GM21515 (cell line): ENCODE data around the gene CERS3.

Experiments
- ATAC-seq: cut with Tn5 transposase; IDR thresholded peaks from one replicate; pipeline ENCODE4 v1.9.1; 2021; ENCODE audit not compliant: unreplicated experiment

CERS3 gene

DNA sequence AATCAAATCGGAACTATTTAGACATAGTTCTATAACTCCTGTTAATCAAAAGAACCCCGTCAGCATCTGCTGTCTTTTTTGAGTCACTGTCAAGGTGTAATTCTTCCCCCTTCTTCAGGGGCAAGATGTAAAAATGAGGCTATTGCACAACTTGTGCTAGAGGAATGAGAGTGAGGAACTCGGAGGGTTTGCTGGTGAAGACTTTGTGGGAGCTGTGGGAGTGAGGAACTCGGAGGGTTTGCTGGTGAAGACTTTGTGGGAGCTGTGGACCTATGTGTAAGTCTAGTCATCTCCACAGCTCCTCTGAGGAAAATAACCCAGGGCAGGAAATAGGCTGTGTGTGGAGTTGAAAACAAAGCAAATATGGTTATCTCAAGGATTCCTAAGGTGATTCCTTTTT is 2.5 kb upstream of the CERS3 start:
- no peak for ATAC-seq

DNA sequence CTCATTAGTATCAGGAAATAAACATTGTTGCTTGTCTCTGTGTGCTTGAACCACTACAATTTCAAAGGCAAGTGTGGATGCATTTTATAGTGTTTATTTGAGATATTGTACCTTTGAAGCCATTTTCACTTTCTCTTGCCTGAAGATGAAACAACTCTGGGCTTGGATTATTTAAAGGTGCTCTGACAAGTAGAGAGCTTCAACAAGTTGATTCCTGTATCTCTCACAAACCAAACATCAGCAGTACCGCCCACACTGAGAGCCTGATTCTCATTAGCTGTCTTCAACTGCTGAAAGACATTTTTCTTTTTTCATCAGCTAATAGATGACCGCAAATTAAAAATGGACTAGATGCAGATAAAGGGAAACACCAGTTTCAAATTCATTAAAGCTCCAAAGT is 806 bp upstream of the CERS3 start:
- ATAC-seq, result no peak

DNA sequence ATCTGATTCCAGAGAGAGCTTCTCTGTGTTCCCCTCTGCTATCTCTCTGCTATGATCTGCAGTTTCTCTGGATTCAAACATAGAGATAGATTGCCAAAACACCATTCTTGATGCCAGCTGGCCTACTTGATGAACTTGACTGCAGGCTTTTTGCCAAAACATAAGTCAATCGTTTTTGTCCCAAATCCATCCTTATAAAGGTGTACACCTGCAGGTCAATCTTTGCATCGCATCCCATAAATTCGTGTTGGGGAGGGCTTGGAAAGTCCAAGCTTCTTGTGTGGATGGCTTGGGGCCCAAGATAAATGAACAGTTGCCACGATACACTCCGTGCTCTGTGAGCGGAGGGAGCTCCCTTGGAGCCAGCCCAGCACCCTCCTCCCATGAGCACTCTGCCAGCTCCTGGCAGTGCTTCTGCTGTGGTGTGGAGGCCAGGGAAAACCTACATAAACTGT is 2.7 kb downstream of the CERS3 start:
- ATAC-seq, result no peak

DNA sequence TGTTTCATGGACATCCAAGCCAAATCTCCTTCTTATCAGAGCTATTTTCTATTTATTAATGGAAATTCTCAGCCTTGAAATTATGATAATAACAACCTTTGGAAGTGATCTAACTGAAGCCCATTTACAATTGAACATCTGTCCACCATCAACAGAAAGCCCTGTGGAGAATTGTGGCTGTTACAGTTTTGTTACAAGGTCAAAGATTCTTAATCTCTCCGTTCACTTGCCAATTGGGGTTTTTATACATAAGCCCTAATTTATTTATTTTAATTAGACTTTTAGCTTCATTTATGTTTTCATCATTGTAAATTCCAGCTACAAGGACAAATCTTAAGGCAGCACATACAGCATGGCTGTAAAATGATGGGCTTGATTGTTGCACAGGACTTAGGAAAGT is 3.3 kb downstream of the CERS3 start:
- no peak for ATAC-seq

DNA sequence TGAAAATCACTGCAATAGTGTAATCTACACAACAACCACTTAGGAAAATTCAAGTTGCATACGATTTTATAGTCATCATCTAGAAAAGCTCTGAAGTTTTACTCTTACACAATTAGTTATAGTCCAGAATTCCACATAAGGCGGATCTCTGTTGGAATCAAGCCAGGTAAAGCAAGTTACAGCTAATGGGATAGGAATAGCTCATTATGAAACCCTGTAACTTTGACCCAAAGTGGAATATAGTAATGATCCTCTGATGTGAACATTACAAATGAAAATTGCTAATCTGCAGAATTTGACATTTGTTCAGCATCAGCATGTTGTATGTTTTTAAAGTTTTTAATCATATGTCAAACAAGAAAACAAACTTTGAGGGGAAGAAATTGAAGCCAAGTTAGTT is 4.4 kb downstream of the CERS3 start:
- ATAC-seq, result no peak

DNA sequence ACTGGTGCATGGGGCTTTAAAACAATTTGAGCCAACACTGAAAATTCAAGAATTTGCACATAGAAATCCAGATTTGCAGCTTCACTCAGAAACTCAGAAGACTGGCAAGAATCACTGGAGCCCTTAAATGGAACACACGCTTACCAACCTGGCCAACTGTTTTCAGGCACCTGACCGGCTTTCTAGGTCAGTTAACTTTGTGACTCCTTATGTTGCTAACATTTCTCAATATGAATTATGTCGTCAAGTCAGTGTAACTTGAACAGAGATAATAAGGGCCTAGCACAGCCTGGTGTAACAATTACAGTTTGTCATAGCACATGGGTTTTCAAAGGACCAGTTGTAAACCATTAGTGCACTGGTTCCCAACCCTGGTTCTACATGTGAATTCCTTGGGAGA is 6.8 kb downstream of the CERS3 start:
- ATAC-seq, result no peak

DNA sequence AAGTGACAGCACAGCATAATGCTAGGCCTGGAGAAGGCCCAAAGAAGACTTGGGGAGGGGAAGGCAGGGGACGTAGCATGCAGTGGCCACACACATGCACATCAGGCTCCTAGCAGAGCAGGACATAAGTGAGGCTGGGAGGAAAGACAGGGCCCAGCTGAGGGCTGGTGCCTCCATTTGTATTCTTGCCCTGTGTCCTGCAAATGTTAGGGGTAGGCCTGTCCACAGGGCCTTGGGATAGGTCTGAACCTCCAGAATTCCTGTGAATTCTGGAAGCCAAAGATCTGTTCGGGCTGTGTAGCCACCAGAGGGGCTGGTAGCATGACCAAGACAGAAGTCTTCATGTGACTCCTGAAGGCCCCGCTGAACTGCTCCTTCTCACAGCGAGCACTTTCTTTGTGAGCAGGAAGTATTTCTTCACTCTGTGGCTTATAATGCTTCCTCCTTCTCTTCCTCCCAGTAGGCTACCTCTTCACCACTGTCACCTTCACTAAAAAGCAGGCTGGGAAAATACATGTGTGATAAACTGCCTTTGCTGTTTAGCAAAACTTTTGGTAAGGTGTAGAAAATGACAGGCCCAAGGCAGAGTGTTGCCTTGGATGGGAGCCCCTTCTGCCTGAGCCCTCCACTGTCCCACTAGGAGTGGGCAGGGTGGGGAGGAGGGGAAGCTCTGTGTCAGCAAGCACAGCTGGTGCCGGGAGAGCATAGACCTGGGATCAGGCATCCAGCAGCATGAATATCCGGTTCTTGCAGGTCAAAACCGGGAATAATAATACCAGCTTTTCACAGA is 8.4 kb downstream of the CERS3 start:
- ATAC-seq, result no peak

DNA sequence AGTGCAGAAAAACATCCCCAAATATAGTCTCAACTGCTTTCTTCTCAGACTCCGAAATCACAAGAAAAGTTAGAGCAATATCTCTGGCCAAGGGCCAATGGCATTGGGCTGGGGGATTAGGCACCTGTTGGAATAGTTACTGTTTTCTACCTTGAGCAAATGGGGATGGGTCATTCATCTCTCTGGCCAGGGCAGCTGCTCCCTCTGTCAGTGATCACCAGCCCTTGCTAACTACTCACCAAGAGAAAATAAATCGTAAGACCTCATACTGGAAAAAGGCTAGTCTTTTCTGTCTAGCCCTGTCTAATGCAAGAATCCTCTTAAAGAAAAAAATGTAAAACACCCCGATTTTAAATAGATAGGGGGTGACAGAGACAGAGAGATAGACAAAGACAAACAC is 10.9 kb downstream of the CERS3 start:
- ATAC-seq, result no peak

DNA sequence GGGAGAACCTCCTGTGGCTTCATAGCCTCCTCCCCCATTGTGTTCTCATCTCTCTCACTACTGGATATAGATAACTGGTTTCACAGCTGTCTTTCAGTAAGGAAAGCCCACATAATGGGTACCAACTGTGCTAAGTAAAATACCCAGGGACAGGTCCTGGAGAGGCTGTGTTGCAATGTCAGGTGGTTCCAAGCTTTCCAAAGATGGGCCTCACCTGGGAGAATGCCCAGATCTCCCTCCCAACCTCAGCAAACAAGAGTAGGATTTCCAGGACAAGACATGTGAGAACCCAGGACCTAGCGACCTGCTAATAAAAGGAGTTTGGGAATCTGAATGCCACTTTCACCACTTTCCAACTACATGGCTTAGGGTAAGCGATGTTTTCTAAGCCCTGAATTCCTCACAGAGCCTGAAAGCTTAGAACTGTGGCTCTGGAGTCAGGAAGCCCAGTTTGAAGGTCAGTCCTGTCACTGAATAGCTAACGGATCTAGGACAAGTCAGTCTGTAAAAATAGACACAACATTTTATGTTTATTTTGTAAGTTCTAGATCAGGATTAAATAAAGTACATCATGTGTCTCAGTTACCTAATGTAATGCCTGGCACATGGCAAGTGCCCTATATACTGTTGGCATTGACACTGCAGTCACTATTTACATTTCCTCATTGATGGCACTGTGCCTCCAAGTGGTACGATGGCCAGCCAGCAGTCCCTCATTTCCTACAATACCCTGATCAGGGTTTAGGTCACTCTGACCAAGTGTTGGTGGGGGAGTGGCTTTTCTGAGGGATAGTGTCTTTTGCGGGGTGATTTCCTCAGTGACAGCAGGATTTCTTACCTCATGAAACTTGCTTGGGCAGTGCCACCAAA is 11.9 kb downstream of the CERS3 start:
- ATAC-seq, result no peak

DNA sequence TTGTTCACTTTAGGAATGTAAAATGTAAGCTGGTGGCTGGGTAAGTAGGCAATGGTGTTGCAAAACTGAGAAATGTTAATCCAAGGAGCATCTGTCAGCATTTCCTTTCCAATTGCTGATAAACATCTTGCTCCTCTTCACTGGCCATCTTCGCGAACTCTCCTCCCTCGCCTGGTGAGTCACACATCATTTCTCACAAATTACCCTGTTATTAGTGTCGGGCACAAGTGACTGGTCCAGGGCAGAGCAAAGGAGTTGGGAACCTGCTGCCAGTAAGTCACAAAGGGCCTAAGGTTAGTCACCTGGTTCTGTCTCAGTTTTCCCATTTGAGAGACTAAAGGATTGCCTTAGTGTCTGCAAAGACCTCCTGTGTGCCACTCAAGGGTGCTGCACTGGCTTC is 13.0 kb downstream of the CERS3 start:
- ATAC-seq, result no peak

DNA sequence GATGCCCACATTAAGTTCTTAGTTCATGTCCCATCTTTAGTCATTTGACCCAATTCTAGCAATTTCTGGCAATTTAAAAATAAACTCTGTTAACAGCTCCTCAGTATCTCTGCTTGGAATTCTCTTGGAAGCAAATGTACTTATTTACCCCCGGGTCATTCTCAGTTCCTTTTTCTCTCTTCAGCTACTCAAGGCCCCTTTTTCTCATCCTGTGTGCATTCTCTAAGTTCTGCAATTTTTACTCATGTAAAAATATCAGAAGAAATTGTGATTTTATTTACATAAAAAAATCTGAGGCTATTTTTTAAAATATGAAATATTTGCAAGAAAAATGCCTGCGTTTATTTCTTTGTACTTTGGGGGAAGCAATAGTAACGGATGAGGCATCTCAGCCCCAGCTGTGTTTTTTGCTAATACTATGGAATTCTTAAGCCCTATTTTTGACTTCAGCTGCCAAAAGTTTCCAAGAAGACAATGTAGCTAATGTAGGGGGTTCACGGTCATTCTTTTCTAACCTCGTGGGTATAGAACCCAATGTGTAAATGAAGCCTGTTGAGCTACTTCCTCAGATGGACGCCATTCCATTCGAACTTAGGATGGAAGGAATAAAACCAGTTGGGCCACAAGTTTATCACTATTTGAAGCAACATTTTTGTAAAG is 20.0 kb downstream of the CERS3 start:
- no peak for ATAC-seq

DNA sequence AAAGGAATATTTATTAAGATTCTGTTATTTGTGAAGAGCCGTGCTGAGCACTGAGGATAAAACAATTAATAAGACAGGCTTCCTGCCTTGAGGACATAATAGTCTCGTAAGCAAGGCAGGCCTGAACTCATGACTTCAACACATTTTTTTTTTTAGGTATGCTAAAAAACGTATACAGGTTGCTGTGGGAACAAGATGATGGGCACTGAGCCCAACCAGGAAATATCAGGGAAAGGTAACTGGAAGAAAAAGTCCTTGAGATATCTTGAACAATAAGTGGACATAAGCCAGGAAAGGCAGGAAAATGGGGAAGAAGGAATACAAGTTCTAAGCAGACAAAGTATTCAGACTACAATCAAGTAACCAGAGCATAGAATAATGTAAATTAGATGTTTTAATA is 26.1 kb downstream of the CERS3 start:
- ATAC-seq, result no peak

DNA sequence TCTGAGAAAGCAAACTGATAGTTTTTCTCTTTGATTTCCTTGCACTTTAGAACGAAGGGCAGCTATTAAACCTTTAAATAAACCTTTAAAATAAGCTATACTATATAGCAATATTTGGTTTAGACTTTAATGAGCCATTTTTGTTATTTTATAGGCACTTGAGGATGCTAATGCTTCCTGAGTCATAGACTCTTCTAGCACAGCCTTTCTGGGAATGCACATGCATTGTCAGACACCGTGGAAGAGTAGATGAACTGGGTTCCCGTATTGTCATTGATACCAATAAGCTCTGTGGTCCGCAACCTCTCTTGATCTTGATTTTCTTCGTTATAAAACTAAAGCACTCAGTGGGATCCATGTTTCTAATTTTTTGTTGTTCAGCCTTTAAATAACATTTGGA is 27.6 kb downstream of the CERS3 start:
- no peak for ATAC-seq

DNA sequence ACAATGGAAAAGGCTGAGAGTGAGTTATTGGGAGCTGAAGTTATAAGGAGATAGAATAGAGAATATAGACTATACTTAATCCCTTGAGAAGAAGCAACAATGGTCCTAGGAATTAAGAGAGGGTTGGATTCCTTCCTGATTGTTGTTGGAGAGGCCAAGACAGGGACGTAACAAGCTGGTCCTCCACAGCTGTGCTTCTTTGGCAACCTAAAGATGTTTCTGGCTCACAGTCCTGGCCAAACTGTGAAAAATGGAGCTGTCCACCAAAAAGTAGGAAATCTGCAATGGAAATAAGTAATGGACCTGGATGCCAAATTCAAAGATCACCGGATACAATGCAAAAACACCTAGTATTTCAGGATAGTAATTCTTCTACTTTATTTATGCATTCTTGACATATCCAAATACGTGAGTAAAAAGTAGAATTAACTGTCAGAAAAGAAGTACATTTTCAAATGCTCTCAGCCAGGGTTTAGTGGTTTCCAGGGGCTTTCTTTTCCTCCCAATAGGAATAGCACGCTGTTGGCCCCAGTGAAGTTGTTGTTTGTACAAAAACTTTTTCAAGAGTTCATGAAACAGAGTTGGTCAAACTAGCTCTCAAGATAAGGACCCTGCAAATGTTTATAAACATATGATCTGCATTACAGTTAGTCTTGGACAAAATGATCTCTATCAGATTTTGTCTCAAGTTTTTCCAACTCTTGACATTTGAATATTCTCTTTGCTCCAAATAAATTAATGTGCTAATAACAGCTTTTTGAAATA is 28.3 kb downstream of the CERS3 start:
- no peak for ATAC-seq

DNA sequence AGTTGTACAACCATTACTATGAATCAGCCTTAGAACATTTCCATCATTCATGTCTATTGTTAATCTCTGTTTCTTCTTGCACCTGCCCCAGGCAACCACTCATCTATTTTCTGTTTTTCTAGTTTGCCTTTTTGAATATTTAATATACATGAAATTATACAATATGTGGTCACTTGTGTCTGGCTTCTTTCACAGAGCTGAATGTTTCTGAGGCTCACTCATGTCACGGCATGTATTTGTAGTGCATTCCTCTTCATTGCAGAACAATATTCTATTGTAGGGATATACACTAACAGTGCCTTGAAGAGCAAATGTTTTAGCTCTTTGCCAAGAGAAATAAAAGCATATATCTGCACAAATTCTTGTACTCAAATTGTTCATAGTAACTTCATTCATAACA is 32.9 kb downstream of the CERS3 start:
- ATAC-seq, result no peak

DNA sequence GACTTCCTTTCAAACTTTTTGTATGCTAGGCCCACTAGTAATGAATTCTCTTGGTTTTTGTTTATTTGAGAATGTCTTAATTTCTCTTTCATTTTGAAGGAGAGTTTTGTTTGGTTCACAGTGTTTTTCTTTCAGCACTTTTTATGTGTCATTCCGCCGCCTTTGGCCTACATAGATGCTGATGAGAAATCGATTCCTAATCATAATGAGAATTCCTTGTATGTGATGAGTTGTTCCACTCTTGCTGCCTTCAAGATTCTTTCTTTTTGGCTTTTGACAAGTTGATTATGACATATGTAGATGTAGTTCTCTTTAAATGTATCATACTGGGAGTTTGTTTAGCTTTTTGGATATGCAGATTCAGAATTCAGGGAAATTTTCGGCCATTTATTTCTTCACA is 35.5 kb downstream of the CERS3 start:
- no peak for ATAC-seq

DNA sequence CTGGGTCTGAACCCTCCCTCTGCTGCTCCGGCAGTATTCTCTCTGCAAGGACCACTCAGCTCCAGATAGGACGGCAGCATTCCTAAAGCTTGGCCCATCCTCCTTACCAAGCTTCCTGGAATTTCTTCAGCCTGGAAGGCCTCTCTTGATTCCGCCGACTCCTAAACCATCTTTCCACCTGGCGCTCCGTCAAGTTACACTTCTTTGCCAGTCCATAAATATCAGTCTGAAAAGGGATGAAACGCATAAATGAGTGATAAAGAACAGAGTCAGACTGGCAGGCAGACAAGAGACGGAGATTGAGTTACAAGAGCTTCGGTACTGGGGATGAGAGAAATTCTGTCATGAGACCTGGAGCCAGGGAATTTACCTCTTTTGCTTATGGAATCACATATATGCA is 44.3 kb downstream of the CERS3 start:
- ATAC-seq, result no peak

DNA sequence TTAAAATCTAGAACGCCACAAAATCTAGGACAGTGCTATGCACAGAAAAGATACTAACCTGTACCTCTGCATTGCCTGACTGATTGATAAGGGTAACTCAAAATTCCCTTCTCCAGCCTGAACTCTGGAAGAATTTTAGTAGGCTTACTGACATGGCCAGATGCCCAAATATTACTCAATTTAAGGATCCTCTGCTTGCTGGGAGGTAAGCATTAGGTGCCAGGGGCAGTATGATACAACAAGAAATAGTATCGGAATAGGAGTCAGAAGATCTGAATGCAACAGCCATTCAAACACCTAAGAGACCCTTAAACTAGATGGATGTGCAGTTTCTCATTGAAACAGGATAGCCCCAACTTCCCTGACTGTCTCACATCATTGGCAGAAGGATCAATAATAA is 45.4 kb downstream of the CERS3 start:
- ATAC-seq, result no peak

DNA sequence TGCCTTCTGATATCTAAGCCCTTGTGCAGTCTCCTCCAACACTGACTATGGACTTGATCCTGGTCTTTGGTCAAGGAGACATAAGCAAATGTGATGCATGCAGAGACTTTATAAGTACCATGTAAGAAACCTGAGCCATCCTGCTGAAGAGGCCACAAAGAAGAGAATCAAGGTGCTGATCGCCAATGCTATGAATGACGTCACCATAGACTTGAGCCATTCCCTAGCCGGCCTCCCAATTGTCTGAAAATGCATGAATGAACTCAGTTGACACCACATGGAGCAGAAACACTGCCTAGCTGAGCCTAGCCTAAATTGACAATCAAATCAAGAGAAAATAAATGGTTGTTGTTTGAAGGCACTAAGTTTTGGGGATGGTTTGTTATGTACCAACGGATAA is 51.9 kb downstream of the CERS3 start:
- ATAC-seq, result no peak

DNA sequence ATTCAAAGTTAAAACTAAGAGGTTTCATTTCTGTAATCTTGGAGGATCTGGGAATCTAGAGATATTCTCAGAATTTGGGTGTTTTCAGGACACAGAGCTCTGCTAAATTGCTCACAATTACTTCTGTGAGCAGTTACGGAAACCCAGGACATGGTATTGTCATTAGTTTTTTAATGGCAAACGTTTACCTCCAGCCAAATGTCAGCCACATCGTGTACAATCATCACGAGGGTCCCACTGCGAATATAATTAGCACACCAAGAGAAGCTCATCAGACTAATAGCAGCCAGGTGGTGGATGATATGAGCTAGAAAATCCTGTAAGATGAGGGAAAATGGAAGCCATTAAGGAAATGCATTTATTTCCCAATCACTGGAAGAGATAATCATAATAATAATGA is 56.0 kb downstream of the CERS3 start:
- no peak for ATAC-seq

DNA sequence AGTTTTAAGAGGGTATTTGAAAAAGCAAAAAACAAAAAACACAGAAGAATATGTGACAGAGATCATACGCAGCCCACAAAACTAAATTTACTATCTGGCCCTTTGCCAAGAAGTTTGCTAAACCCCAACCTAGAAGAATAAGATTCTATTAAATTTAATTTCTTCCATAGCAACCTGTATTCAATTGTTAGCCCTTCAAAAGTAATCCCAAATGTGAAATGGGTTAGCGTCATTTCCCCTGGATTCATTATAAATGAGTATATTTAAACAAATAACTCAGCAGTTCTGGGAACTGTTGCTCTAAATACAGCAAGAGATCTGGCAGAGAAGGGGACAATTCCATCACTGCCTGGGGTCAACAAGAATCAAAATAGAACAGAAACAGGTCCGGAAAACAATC is 56.8 kb downstream of the CERS3 start:
- no peak for ATAC-seq
